ENCODE data around the gene GRK6. TPM values are rescaled to one million over a fixed set of nuclear protein-coding genes. Genes with fewer than 3 reads are reported as not detected.

GRK6 gene
- total RNA-seq, 4 donors from 2014 or later, result 29.1 to 44.7 (median 36.3) TPM

GRCh38 chr5:177405312-177405711, 21.2 kb upstream of the GRK6 start:
- no peak for TF ChIP-seq POLR2A (IDR thresholded peaks at IDR 0.05; ENCODE audit: low read depth)
- TF ChIP-seq EP300 (IDR thresholded peaks at IDR 0.05), result no peak
- TF ChIP-seq POLR2AphosphoS5 (IDR thresholded peaks at IDR 0.05), result no peak
- TF ChIP-seq CTCF (IDR thresholded peaks at IDR 0.05), result no peak
- WGBS, result 86% methylated on average over 1 of the region's 2 CpGs
- DNase-seq (ENCODE audit: extremely low spot score), result no peak
- H3K27me3 ChIP-seq, result peaks cover 9 to 59% (median 36%) of the 10 kb centered on the region in 4 donors
- no peaks in the 10 kb centered on the region for H3K36me3 ChIP-seq
- H3K4me3 ChIP-seq, result no peak overlapping the region
- H3K27ac ChIP-seq (replicated peaks in 1 of 4), result no peak overlapping the region
- H3K9me3 ChIP-seq, result no peaks in the 10 kb centered on the region
- intact Hi-C loops (cut with DNase I), result no loop called here
- H3K4me1 ChIP-seq, result peaks cover 28 to 39% (median 35%) of the 10 kb centered on the region in 4 donors

GRCh38 chr5:177405805-177406204, 20.7 kb upstream of the GRK6 start:
- no peak overlapping the region for H3K4me3 ChIP-seq
- no peak overlapping the region for H3K27ac ChIP-seq (replicated peaks in 1 of 4)
- TF ChIP-seq POLR2AphosphoS5 (IDR thresholded peaks at IDR 0.05) (no peak), CTCF (IDR thresholded peaks at IDR 0.05) (no peak), POLR2A (IDR thresholded peaks at IDR 0.05; ENCODE audit: low read depth) (no peak), EP300 (IDR thresholded peaks at IDR 0.05) (no peak)
- no peaks in the 10 kb centered on the region for H3K9me3 ChIP-seq
- H3K4me1 ChIP-seq, result peaks cover 27 to 36% (median 32%) of the 10 kb centered on the region in 4 donors
- no peak for DNase-seq (ENCODE audit: extremely low spot score)
- intact Hi-C loops (cut with DNase I), result no loop called here
- no peaks in the 10 kb centered on the region for H3K36me3 ChIP-seq
- 40% methylated on average over 1 of the region's 5 CpGs for WGBS
- H3K27me3 ChIP-seq, result peaks cover 7 to 54% (median 31%) of the 10 kb centered on the region in 4 donors

- peaks cover 8 to 10% (median 8%) of the 10 kb centered on the region in 4 donors for H3K4me1 ChIP-seq
- DNase-seq (ENCODE audit: extremely low spot score), result no peak
- no peak for TF ChIP-seq POLR2AphosphoS5 (IDR thresholded peaks at IDR 0.05)
- TF ChIP-seq EP300 (IDR thresholded peaks at IDR 0.05), result no peak
- TF ChIP-seq CTCF (IDR thresholded peaks at IDR 0.05), result no peak
- no peak for TF ChIP-seq POLR2A (IDR thresholded peaks at IDR 0.05; ENCODE audit: low read depth)
- H3K9me3 ChIP-seq, result no peaks in the 10 kb centered on the region
- peaks cover 0 to 20% (median under 1%) of the 10 kb centered on the region in 4 donors for H3K27me3 ChIP-seq
- WGBS, result 85% methylated on average over 6 of the region's 9 CpGs
- H3K36me3 ChIP-seq, result no peaks in the 10 kb centered on the region
- no peak within 1 kb of the TSS for H3K4me3 ChIP-seq
- H3K27ac ChIP-seq (replicated peaks in 1 of 4), result no peak within 1 kb of the TSS
- intact Hi-C loops (cut with DNase I), result no loop called here
These were observed 17.3 kb upstream of the GRK6 start, which contains the start of gene F12 for GRCh38 chr5:177409043-177409801. F12 (minus strand) TSS chr5:177409564; CDS start chr5:177409527, 37 bp downstream.

- Histone ChIP-seq H3K27me3 (peaks cover 0 to 6% (median 0%) of the 10 kb centered on the region in 4 donors), H3K27ac (replicated peaks in 1 of 4) (no peak overlapping the region), H3K36me3 (no peaks in the 10 kb centered on the region), H3K9me3 (no peaks in the 10 kb centered on the region), H3K4me3 (no peak overlapping the region), H3K4me1 (no peaks in the 10 kb centered on the region)
- TF ChIP-seq POLR2A (IDR thresholded peaks at IDR 0.05; ENCODE audit: low read depth) (no peak), POLR2AphosphoS5 (IDR thresholded peaks at IDR 0.05) (no peak)
- no peak for DNase-seq (ENCODE audit: extremely low spot score)
- WGBS, result 73% methylated on average over 3 of the region's 3 CpGs
- intact Hi-C loops (cut with DNase I), result no loop called here
These were observed 15.9 kb upstream of the GRK6 start for GRCh38 chr5:177410575-177410974.

- Histone ChIP-seq H3K36me3 (no peaks in the 10 kb centered on the region), H3K4me3 (no peak overlapping the region), H3K27ac (replicated peaks in 1 of 4) (no peak overlapping the region), H3K27me3 (no peaks in the 10 kb centered on the region), H3K9me3 (no peaks in the 10 kb centered on the region), H3K4me1 (peaks cover 0 to 11% (median 5%) of the 10 kb centered on the region in 4 donors)
- WGBS, result 91% methylated on average over 8 of the region's 8 CpGs
- TF ChIP-seq EP300 (IDR thresholded peaks at IDR 0.05) (no peak), POLR2A (IDR thresholded peaks at IDR 0.05; ENCODE audit: low read depth) (no peak), CTCF (IDR thresholded peaks at IDR 0.05) (no peak), POLR2AphosphoS5 (IDR thresholded peaks at IDR 0.05) (no peak)
- DNase-seq (ENCODE audit: extremely low spot score), result no peak
- intact Hi-C loops (cut with DNase I), result no loop called here
These were observed 13.8 kb upstream of the GRK6 start for GRCh38 chr5:177412603-177413233.
